ENCODE measurements around the gene PTRH1.

GRCh38 chr9:127753622-127754021 lies 38.2 kb upstream of the PTRH1 start:
- TF ChIP-seq POLR2AphosphoS5 (IDR thresholded peaks at IDR 0.05) (no peak), POLR2A (IDR thresholded peaks at IDR 0.05) (no peak)

Data from stomach (tissue), 4 donors.